ENCODE measurements around the gene ZNF830.

Gene ZNF830

GRCh38 chr17:34980353-34980680 lies 19.0 kb downstream of the ZNF830 start, which contains the start of gene LIG3:
LIG3 (plus strand) TSS chr17:34980512; CDS start chr17:34983006, 2,494 bp downstream.
- peaks cover 14 to 29% (median 18%) of the 10 kb centered on the region in 4 experiments for H3K4me1 ChIP-seq (ENCODE audit: control extremely low read depth in 1 of 4, control insufficient read depth in 4 of 4, insufficient read depth in 4 of 4, low read length in 3 of 4)
- H3K4me3 ChIP-seq (ENCODE audit: control insufficient read depth in 1 of 7, extremely low read depth in 1 of 7, insufficient read depth in 4 of 7, low read depth in 2 of 7, low read length in 6 of 7) = peak within 1 kb of the TSS; percentile 32 to 87 (median 80)
- H3K9me3 ChIP-seq (ENCODE audit: control extremely low read depth in 1 of 5, control insufficient read depth in 4 of 5, insufficient read depth in 2 of 5, low read depth in 1 of 5, low read length in 4 of 5) = no peaks in the 10 kb centered on the region
- H3K36me3 ChIP-seq (ENCODE audit: control insufficient read depth in 4 of 4, insufficient read depth in 4 of 4, low read length in 3 of 4) = peaks cover 0 to 10% (median 5%) of the 10 kb centered on the region in 4 experiments
- 0% methylated on average over 32 of the region's 39 CpGs for WGBS (ENCODE audit: insufficient coverage)
- peak; percentile 89 to 94 (median 92) for DNase-seq
- ChIA-PET CTCF (interaction anchor here (1.3 to 3.1 kb wide), 2 partner anchors 11 to 14 kb away, joined by 3 to 20 read pairs; no protein-coding TSS in a partner anchor), POLR2A (interaction anchor here (0.6 to 1.9 kb wide), 4 partner anchors 8 to 108 kb away, joined by 3 to 12 read pairs (median 6); partner anchors contain the start of genes CCT6B and ZNF830)
- H3K27me3 ChIP-seq (replicated peaks in 2 of 5; ENCODE audit: control insufficient read depth in 4 of 5, insufficient read depth in 5 of 5, low read length in 4 of 5) = no peaks in the 10 kb centered on the region
- peak within 1 kb of the TSS; percentile 95 to 98 for H3K27ac ChIP-seq (ENCODE audit: insufficient read depth in 1 of 2, low read depth in 1 of 2, low read length in 2 of 2, poor library complexity in 1 of 2, severe bottlenecking in 2 of 2)

- CTCF ChIA-PET = interaction anchor here (0.6 to 3.1 kb wide), 6 partner anchors 10 to 139 kb away, joined by 3 to 20 read pairs (median 6); partner anchors contain the start of gene RAD51D
- DNase-seq = peak; percentile 91 to 94 (median 91)
- H3K27ac ChIP-seq (ENCODE audit: insufficient read depth in 1 of 2, low read depth in 1 of 2, low read length in 2 of 2, poor library complexity in 1 of 2, severe bottlenecking in 2 of 2) = peak overlapping the region; percentile 95 to 98
- WGBS (ENCODE audit: insufficient coverage) = 0% methylated on average over 57 of the region's 69 CpGs
- H3K36me3 ChIP-seq (ENCODE audit: control insufficient read depth in 4 of 4, insufficient read depth in 4 of 4, low read length in 3 of 4) = peaks cover 2 to 13% (median 9%) of the 10 kb centered on the region in 4 experiments
- POLR2A ChIA-PET = interaction anchor here (0.6 to 1.9 kb wide), 4 partner anchors 8 to 107 kb away, joined by 3 to 12 read pairs (median 6); partner anchors contain the start of genes CCT6B and ZNF830
- H3K27me3 ChIP-seq (replicated peaks in 2 of 5; ENCODE audit: control insufficient read depth in 4 of 5, insufficient read depth in 5 of 5, low read length in 4 of 5) = no peaks in the 10 kb centered on the region
- peaks cover 14 to 29% (median 18%) of the 10 kb centered on the region in 4 experiments for H3K4me1 ChIP-seq (ENCODE audit: control extremely low read depth in 1 of 4, control insufficient read depth in 4 of 4, insufficient read depth in 4 of 4, low read length in 3 of 4)
- no peaks in the 10 kb centered on the region for H3K9me3 ChIP-seq (ENCODE audit: control extremely low read depth in 1 of 5, control insufficient read depth in 4 of 5, insufficient read depth in 2 of 5, low read depth in 1 of 5, low read length in 4 of 5)
- H3K4me3 ChIP-seq (ENCODE audit: control insufficient read depth in 1 of 7, extremely low read depth in 1 of 7, insufficient read depth in 4 of 7, low read depth in 2 of 7, low read length in 6 of 7) = peak overlapping the region; percentile 32 to 87 (median 80)
Observed at GRCh38 chr17:34980681-34981537, 19.6 kb downstream of the ZNF830 start.

- WGBS (ENCODE audit: insufficient coverage) = 10% methylated on average over 6 of the region's 8 CpGs
- H3K4me3 ChIP-seq (ENCODE audit: control insufficient read depth in 1 of 7, extremely low read depth in 1 of 7, insufficient read depth in 4 of 7, low read depth in 2 of 7, low read length in 6 of 7) = peak overlapping the region in 6 of 7 experiments; percentile 32 to 87 (median 79)
- POLR2A ChIA-PET = interaction anchor here (0.7 to 1.6 kb wide), 5 partner anchors 9 to 137 kb away, joined by 3 to 12 read pairs (median 3); partner anchors contain the start of genes CCT6B, RAD51D and ZNF830
Observed at GRCh38 chr17:34981538-34982241, 20.4 kb downstream of the ZNF830 start.

GRCh38 chr17:34987232-34987631 lies 25.9 kb downstream of the ZNF830 start:
- Histone ChIP-seq H3K36me3 (ENCODE audit: control insufficient read depth in 4 of 4, insufficient read depth in 4 of 4, low read length in 3 of 4) (peaks cover 27 to 63% (median 45%) of the 10 kb centered on the region in 4 experiments), H3K27me3 (replicated peaks in 2 of 5; ENCODE audit: control insufficient read depth in 4 of 5, insufficient read depth in 5 of 5, low read length in 4 of 5) (no peaks in the 10 kb centered on the region), H3K4me3 (ENCODE audit: control insufficient read depth in 1 of 7, extremely low read depth in 1 of 7, insufficient read depth in 4 of 7, low read depth in 2 of 7, low read length in 6 of 7) (no peak overlapping the region), H3K27ac (ENCODE audit: insufficient read depth in 1 of 2, low read depth in 1 of 2, low read length in 2 of 2, poor library complexity in 1 of 2, severe bottlenecking in 2 of 2) (no peak overlapping the region), H3K4me1 (ENCODE audit: control extremely low read depth in 1 of 4, control insufficient read depth in 4 of 4, insufficient read depth in 4 of 4, low read length in 3 of 4) (peaks cover under 1 to 16% (median 6%) of the 10 kb centered on the region in 4 experiments), H3K9me3 (ENCODE audit: control extremely low read depth in 1 of 5, control insufficient read depth in 4 of 5, insufficient read depth in 2 of 5, low read depth in 1 of 5, low read length in 4 of 5) (no peaks in the 10 kb centered on the region)
- CTCF ChIA-PET = no interaction called here
- POLR2A ChIA-PET = no interaction called here
- whole genome bisulfite sequencing (ENCODE audit: insufficient coverage) = no CpG with 5 or more reads among the region's 2 CpGs
- DNase-seq = no peak

More at GRCh38 chr17:34981538-34982241, 20.4 kb downstream of the ZNF830 start:
- no peaks in the 10 kb centered on the region for H3K27me3 ChIP-seq (replicated peaks in 2 of 5; ENCODE audit: control insufficient read depth in 4 of 5, insufficient read depth in 5 of 5, low read length in 4 of 5)
- peak; percentile 84 to 96 (median 91) for DNase-seq
- H3K4me1 ChIP-seq (ENCODE audit: control extremely low read depth in 1 of 4, control insufficient read depth in 4 of 4, insufficient read depth in 4 of 4, low read length in 3 of 4) = peaks cover 14 to 29% (median 18%) of the 10 kb centered on the region in 4 experiments
- H3K36me3 ChIP-seq (ENCODE audit: control insufficient read depth in 4 of 4, insufficient read depth in 4 of 4, low read length in 3 of 4) = peaks cover 4 to 19% (median 10%) of the 10 kb centered on the region in 4 experiments
- CTCF ChIA-PET = interaction anchor here (0.6 to 3.1 kb wide), 10 partner anchors 8 to 138 kb away, joined by 3 to 20 read pairs (median 4); partner anchors contain the start of gene RAD51D
- peak overlapping the region; percentile 95 to 98 for H3K27ac ChIP-seq (ENCODE audit: insufficient read depth in 1 of 2, low read depth in 1 of 2, low read length in 2 of 2, poor library complexity in 1 of 2, severe bottlenecking in 2 of 2)
- H3K9me3 ChIP-seq (ENCODE audit: control extremely low read depth in 1 of 5, control insufficient read depth in 4 of 5, insufficient read depth in 2 of 5, low read depth in 1 of 5, low read length in 4 of 5) = no peaks in the 10 kb centered on the region

GRCh38 chr17:34988644-34989043 lies 27.3 kb downstream of the ZNF830 start:
- ChIA-PET POLR2A (interaction anchor here (0.7 to 0.8 kb wide), 2 partner anchors 8 to 27 kb away, joined by 3 read pairs; no protein-coding TSS in a partner anchor), CTCF (interaction anchor here (0.7 to 1.1 kb wide), 2 partner anchors 10 to 37 kb away, joined by 3 to 4 read pairs; no protein-coding TSS in a partner anchor)
- 42% methylated on average over 1 of the region's 2 CpGs for WGBS (ENCODE audit: insufficient coverage)
- H3K9me3 ChIP-seq (ENCODE audit: control extremely low read depth in 1 of 5, control insufficient read depth in 4 of 5, insufficient read depth in 2 of 5, low read depth in 1 of 5, low read length in 4 of 5) = no peaks in the 10 kb centered on the region
- peak in 2 of 3 donors; percentile 23 to 53 for DNase-seq
- H3K36me3 ChIP-seq (ENCODE audit: control insufficient read depth in 4 of 4, insufficient read depth in 4 of 4, low read length in 3 of 4) = peaks cover 27 to 70% (median 53%) of the 10 kb centered on the region in 4 experiments
- peaks cover 0 to 14% (median 4%) of the 10 kb centered on the region in 4 experiments for H3K4me1 ChIP-seq (ENCODE audit: control extremely low read depth in 1 of 4, control insufficient read depth in 4 of 4, insufficient read depth in 4 of 4, low read length in 3 of 4)
- no peak overlapping the region for H3K4me3 ChIP-seq (ENCODE audit: control insufficient read depth in 1 of 7, extremely low read depth in 1 of 7, insufficient read depth in 4 of 7, low read depth in 2 of 7, low read length in 6 of 7)
- H3K27me3 ChIP-seq (replicated peaks in 2 of 5; ENCODE audit: control insufficient read depth in 4 of 5, insufficient read depth in 5 of 5, low read length in 4 of 5) = no peaks in the 10 kb centered on the region
- H3K27ac ChIP-seq (ENCODE audit: insufficient read depth in 1 of 2, low read depth in 1 of 2, low read length in 2 of 2, poor library complexity in 1 of 2, severe bottlenecking in 2 of 2) = no peak overlapping the region

- ChIA-PET CTCF (interaction anchor here (1.1 to 3.8 kb wide), 4 partner anchors 8 to 129 kb away, joined by 3 to 20 read pairs (median 8); partner anchors contain the start of gene LIG3), POLR2A (no interaction called here)
- peaks cover 0 to 14% (median 4%) of the 10 kb centered on the region in 4 experiments for H3K4me1 ChIP-seq (ENCODE audit: control extremely low read depth in 1 of 4, control insufficient read depth in 4 of 4, insufficient read depth in 4 of 4, low read length in 3 of 4)
- H3K4me3 ChIP-seq (ENCODE audit: control insufficient read depth in 1 of 7, extremely low read depth in 1 of 7, insufficient read depth in 4 of 7, low read depth in 2 of 7, low read length in 6 of 7) = no peak overlapping the region
- H3K9me3 ChIP-seq (ENCODE audit: control extremely low read depth in 1 of 5, control insufficient read depth in 4 of 5, insufficient read depth in 2 of 5, low read depth in 1 of 5, low read length in 4 of 5) = no peaks in the 10 kb centered on the region
- H3K36me3 ChIP-seq (ENCODE audit: control insufficient read depth in 4 of 4, insufficient read depth in 4 of 4, low read length in 3 of 4) = peaks cover 31 to 76% (median 58%) of the 10 kb centered on the region in 4 experiments
- DNase-seq = no peak
- WGBS (ENCODE audit: insufficient coverage) = 99% methylated on average over 8 of the region's 10 CpGs
- H3K27me3 ChIP-seq (replicated peaks in 2 of 5; ENCODE audit: control insufficient read depth in 4 of 5, insufficient read depth in 5 of 5, low read length in 4 of 5) = no peaks in the 10 kb centered on the region
- no peak overlapping the region for H3K27ac ChIP-seq (ENCODE audit: insufficient read depth in 1 of 2, low read depth in 1 of 2, low read length in 2 of 2, poor library complexity in 1 of 2, severe bottlenecking in 2 of 2)
Observed at GRCh38 chr17:34989473-34989872, 28.1 kb downstream of the ZNF830 start.
